K562 (cell line): ENCODE results near the gene TMEM200B. TPM values are rescaled to one million over a fixed set of nuclear protein-coding genes. Genes with fewer than 3 reads are reported as not detected.

Source experiments
- CREB5 ChIP-seq: fragments of 250-450 bp; sonication (Bioruptor Pico); IDR thresholded peaks from 2 replicates; pipeline ENCODE4 v1.5.0; 2020; ENCODE audit warnings: mild to moderate bottlenecking
- FOSL1 ChIP-seq: fragments of 200-800 bp; sonication (Bioruptor generic); conservative IDR thresholded peaks from 2 replicates; pipeline ENCODE4 v1.6.1; 2016; ENCODE audit warnings: missing genetic modification characterization, missing compliant biosample characterization
- PURB ChIP-seq: sonication (generic); formaldehyde crosslinking; IDR thresholded peaks from 2 replicates; pipeline ENCODE4 v1.9.0; 2021; ENCODE audit warnings: low read depth, mild to moderate bottlenecking, missing genetic modification reagents
- RBM22 ChIP-seq: fragments of 200-400 bp; formaldehyde crosslinking; IDR thresholded peaks from 2 replicates; pipeline ENCODE4 v1.6.1; 2018; ENCODE audit warnings: low read length, low read depth; ENCODE audit not compliant: poor library complexity, severe bottlenecking
- TRIM25 ChIP-seq: fragments of 450-650 bp; IDR thresholded peaks from 2 replicates; pipeline ENCODE4 v1.7.0; 2016; ENCODE audit warnings: borderline replicate concordance
- ZBTB11 ChIP-seq, 3 experiments: fragments of 200-800 bp in 1 of 3; fragments of 250-450 bp in 1 of 3; fragments of 450-650 bp in 1 of 3; sonication (Bioruptor Pico) in 1 of 3; sonication (Bioruptor generic) in 1 of 3; formaldehyde crosslinking in 1 of 3; IDR thresholded peaks; 2 replicates each; pipeline versions ENCODE4 v1.6.1 to v1.8.0; 2016 to 2022; ENCODE audit warnings: mild to moderate bottlenecking in 2 of 3, missing genetic modification characterization in 2 of 3, missing compliant biosample characterization in 1 of 3, moderate library complexity in 1 of 3
- polyA plus RNA-seq, 8 experiments: library from polyadenylated mRNA; depleted of rRNA in 4 of 8; stranded (reverse) in 5 of 8; unstranded in 3 of 8; fragments of >200 nt; fragmentation: Nextera tagmentation in 2 of 8; fragmentation: Illumina TruSeq in 1 of 8; extraction: Ambion mirVana in 2 of 8; extraction: Trizol in 1 of 8; gene quantifications; 2 replicates each; pipeline versions ENCODE4 v1.2.1 to v1.2.3, GENCODE V29; 2011 to 2014; ENCODE audit warnings: inconsistent platforms in 1 of 8, missing spikeins in 1 of 8
- total RNA-seq, 7 experiments: library from RNA; depleted of rRNA in 6 of 7; stranded (reverse); fragments of >200 nt in 6 of 7; fragmentation: Illumina TruSeq in 2 of 7; extraction: Trizol in 2 of 7; gene quantifications; 2 replicates each; pipeline versions ENCODE4 v1.2.1 to v1.2.3, GENCODE V29; 2011 to 2021; ENCODE audit warnings: low replicate concordance in 1 of 7
- TF ChIP-seq, protein P1 (sequence below): fragments of 250-450 bp; sonication (Bioruptor Pico); IDR thresholded peaks from 2 replicates; pipeline ENCODE4 v1.4.0; 2020; ENCODE audit warnings: mild to moderate bottlenecking, moderate library complexity, borderline replicate concordance
- TF ChIP-seq, protein P2 (sequence below): fragments of 450-650 bp; formaldehyde crosslinking; IDR thresholded peaks from 2 replicates; pipeline ENCODE4 v1.4.0; 2022; ENCODE audit warnings: missing genetic modification characterization
- TF ChIP-seq, protein P3 (sequence below): fragments of 450-650 bp; formaldehyde crosslinking; IDR thresholded peaks from 2 replicates; pipeline ENCODE4 v1.4.0; 2020; ENCODE audit warnings: mild to moderate bottlenecking, moderate library complexity

Gene TMEM200B
- total and polyA plus RNA-seq, 9 of the 15 experiments (the other 6 are each of a cell fraction or from before 2014, with no cell fraction given): 0.04 to 0.35 (median 0.10) TPM; not detected in 1

- TF ChIP-seq ZBTB11 (CRISPR knock-in tag; IDR thresholded peaks at IDR 0.05) (peak in 1 of 3 experiments; percentile 37; a peak in 1 of 6 replicates), TRIM25 (no peak), CREB5 (CRISPR knock-in tag) (no peak), FOSL1 (peak; percentile 44; the same call in 1 of the 2 replicates), RBM22 (peak; percentile 39), PURB (CRISPR knock-in tag) (no peak)
- TF ChIP-seq, protein P1, sequence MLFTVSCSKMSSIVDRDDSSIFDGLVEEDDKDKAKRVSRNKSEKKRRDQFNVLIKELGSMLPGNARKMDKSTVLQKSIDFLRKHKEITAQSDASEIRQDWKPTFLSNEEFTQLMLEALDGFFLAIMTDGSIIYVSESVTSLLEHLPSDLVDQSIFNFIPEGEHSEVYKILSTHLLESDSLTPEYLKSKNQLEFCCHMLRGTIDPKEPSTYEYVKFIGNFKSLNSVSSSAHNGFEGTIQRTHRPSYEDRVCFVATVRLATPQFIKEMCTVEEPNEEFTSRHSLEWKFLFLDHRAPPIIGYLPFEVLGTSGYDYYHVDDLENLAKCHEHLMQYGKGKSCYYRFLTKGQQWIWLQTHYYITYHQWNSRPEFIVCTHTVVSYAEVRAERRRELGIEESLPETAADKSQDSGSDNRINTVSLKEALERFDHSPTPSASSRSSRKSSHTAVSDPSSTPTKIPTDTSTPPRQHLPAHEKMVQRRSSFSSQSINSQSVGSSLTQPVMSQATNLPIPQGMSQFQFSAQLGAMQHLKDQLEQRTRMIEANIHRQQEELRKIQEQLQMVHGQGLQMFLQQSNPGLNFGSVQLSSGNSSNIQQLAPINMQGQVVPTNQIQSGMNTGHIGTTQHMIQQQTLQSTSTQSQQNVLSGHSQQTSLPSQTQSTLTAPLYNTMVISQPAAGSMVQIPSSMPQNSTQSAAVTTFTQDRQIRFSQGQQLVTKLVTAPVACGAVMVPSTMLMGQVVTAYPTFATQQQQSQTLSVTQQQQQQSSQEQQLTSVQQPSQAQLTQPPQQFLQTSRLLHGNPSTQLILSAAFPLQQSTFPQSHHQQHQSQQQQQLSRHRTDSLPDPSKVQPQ (CRISPR knock-in tag): no peak
- TF ChIP-seq, protein P2, sequence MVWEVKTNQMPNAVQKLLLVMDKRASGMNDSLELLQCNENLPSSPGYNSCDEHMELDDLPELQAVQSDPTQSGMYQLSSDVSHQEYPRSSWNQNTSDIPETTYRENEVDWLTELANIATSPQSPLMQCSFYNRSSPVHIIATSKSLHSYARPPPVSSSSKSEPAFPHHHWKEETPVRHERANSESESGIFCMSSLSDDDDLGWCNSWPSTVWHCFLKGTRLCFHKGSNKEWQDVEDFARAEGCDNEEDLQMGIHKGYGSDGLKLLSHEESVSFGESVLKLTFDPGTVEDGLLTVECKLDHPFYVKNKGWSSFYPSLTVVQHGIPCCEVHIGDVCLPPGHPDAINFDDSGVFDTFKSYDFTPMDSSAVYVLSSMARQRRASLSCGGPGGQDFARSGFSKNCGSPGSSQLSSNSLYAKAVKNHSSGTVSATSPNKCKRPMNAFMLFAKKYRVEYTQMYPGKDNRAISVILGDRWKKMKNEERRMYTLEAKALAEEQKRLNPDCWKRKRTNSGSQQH (CRISPR knock-in tag): peak; percentile 51; the same call in 1 of the 2 replicates
- TF ChIP-seq, protein P3, sequence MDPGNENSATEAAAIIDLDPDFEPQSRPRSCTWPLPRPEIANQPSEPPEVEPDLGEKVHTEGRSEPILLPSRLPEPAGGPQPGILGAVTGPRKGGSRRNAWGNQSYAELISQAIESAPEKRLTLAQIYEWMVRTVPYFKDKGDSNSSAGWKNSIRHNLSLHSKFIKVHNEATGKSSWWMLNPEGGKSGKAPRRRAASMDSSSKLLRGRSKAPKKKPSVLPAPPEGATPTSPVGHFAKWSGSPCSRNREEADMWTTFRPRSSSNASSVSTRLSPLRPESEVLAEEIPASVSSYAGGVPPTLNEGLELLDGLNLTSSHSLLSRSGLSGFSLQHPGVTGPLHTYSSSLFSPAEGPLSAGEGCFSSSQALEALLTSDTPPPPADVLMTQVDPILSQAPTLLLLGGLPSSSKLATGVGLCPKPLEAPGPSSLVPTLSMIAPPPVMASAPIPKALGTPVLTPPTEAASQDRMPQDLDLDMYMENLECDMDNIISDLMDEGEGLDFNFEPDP (CRISPR knock-in tag): no peak
These were observed 22.2 kb upstream of the TMEM200B start (continued) for GRCh38 chr1:29145739-29146437.
